Large intestine (tissue), 3 donors: Measurements from ENCODE around the gene PRDM11. TPM values are rescaled to one million over a fixed set of nuclear protein-coding genes. Genes with fewer than 3 reads are reported as not detected.

Experiments used
- DNase-seq, 2 donors: peaks; one replicate each; pipeline versions ENCODE4 v3.0.0 to v3.0.0-alpha.2; 2013
- H3K27ac ChIP-seq: one replicate; pipeline ENCODE4 v1.5.1; 2013; ENCODE audit warnings: low read length
- H3K27me3 ChIP-seq: 2 replicates; pipeline ENCODE4 v1.6.1; 2013; ENCODE audit warnings: low read length; ENCODE audit not compliant: control insufficient read depth, insufficient read depth
- H3K36me3 ChIP-seq: 2 replicates; pipeline ENCODE4 v1.6.1; 2013; ENCODE audit warnings: low read length; ENCODE audit not compliant: control insufficient read depth, insufficient read depth
- H3K4me1 ChIP-seq: one replicate; pipeline ENCODE4 v1.6.1; 2013; ENCODE audit warnings: low read length; ENCODE audit not compliant: control insufficient read depth, insufficient read depth
- H3K4me3 ChIP-seq: one replicate; pipeline ENCODE4 v1.5.1; 2013; ENCODE audit warnings: low read length
- H3K9me3 ChIP-seq: one replicate; pipeline ENCODE4 v1.6.1; 2013; ENCODE audit warnings: mild to moderate bottlenecking, low read depth, low read length, moderate library complexity; ENCODE audit not compliant: control insufficient read depth
- WGBS: methylation state at CpG from one replicate; pipeline ENCODE4 v1.1.5; 2013; ENCODE audit warnings: low lambda C conversion rate; ENCODE audit not compliant: insufficient coverage; 5-methylcytosine and 5-hydroxymethylcytosine counted together
- polyA plus RNA-seq: library from polyadenylated mRNA; unstranded; fragments of 120-200 nt; gene quantifications from one replicate; pipeline ENCODE4 v1.2.1, GENCODE V29; 2013

PRDM11 gene
- polyA plus RNA-seq, 1 donor, result 23.4 TPM

GRCh38 chr11:45185228-45185729, 38.8 kb downstream of the PRDM11 start:
- Histone ChIP-seq H3K36me3 (peaks cover 81% of the 10 kb centered on the region), H3K4me1 (peaks cover 29% of the 10 kb centered on the region), H3K27me3 (no peaks in the 10 kb centered on the region), H3K27ac (no peak overlapping the region), H3K9me3 (peaks cover 3% of the 10 kb centered on the region), H3K4me3 (no peak overlapping the region)
- DNase-seq, result no peak

GRCh38 chr11:45187375-45187774, 40.9 kb downstream of the PRDM11 start:
- Histone ChIP-seq H3K4me3 (no peak overlapping the region), H3K9me3 (no peaks in the 10 kb centered on the region), H3K27me3 (no peaks in the 10 kb centered on the region), H3K27ac (no peak overlapping the region), H3K36me3 (peaks cover 88% of the 10 kb centered on the region), H3K4me1 (peaks cover 18% of the 10 kb centered on the region)
- no CpG with 5 or more reads among the region's 3 CpGs for WGBS
- no peak for DNase-seq

- peaks cover 14% of the 10 kb centered on the region for H3K4me1 ChIP-seq
- H3K4me3 ChIP-seq, result no peak overlapping the region
- peaks cover 82% of the 10 kb centered on the region for H3K36me3 ChIP-seq
- no peaks in the 10 kb centered on the region for H3K27me3 ChIP-seq
- H3K9me3 ChIP-seq, result no peaks in the 10 kb centered on the region
- no peak for DNase-seq
- no peak overlapping the region for H3K27ac ChIP-seq
- WGBS, result no CpG with 5 or more reads among the region's 3 CpGs
These were observed 41.7 kb downstream of the PRDM11 start for GRCh38 chr11:45188127-45188526.

GRCh38 chr11:45189230-45189629, 42.8 kb downstream of the PRDM11 start:
- Histone ChIP-seq H3K36me3 (peaks cover 75% of the 10 kb centered on the region), H3K4me1 (peaks cover 11% of the 10 kb centered on the region), H3K4me3 (no peak overlapping the region), H3K9me3 (no peaks in the 10 kb centered on the region), H3K27me3 (no peaks in the 10 kb centered on the region), H3K27ac (no peak overlapping the region)
- WGBS, result 83% methylated on average over 1 of the region's 5 CpGs
- no peak for DNase-seq

GRCh38 chr11:45193695-45194094, 47.3 kb downstream of the PRDM11 start:
- H3K4me3 ChIP-seq, result no peak overlapping the region
- no peaks in the 10 kb centered on the region for H3K4me1 ChIP-seq
- no peak for DNase-seq
- no peak overlapping the region for H3K27ac ChIP-seq
- H3K27me3 ChIP-seq, result no peaks in the 10 kb centered on the region
- peaks cover 46% of the 10 kb centered on the region for H3K36me3 ChIP-seq
- WGBS, result no CpG with 5 or more reads among the region's 6 CpGs
- no peaks in the 10 kb centered on the region for H3K9me3 ChIP-seq

- Histone ChIP-seq H3K4me1 (peaks cover 16% of the 10 kb centered on the region), H3K27me3 (no peaks in the 10 kb centered on the region), H3K36me3 (peaks cover 61% of the 10 kb centered on the region), H3K27ac (no peak overlapping the region), H3K4me3 (no peak overlapping the region), H3K9me3 (no peaks in the 10 kb centered on the region)
- DNase-seq, result no peak
- WGBS, result no CpG with 5 or more reads among the region's 8 CpGs
These were observed 58.3 kb downstream of the PRDM11 start for GRCh38 chr11:45204761-45205160.

- Histone ChIP-seq H3K27me3 (no peaks in the 10 kb centered on the region), H3K4me3 (no peak overlapping the region), H3K9me3 (no peaks in the 10 kb centered on the region), H3K27ac (no peak overlapping the region), H3K36me3 (peaks cover 71% of the 10 kb centered on the region), H3K4me1 (peaks cover 24% of the 10 kb centered on the region)
- WGBS, result no CpG with 5 or more reads among the region's 7 CpGs
- DNase-seq, result no peak
These were observed 59.5 kb downstream of the PRDM11 start for GRCh38 chr11:45205978-45206377.

GRCh38 chr11:45208135-45208534, 61.7 kb downstream of the PRDM11 start:
- Histone ChIP-seq H3K4me3 (no peak overlapping the region), H3K36me3 (peaks cover 86% of the 10 kb centered on the region), H3K9me3 (no peaks in the 10 kb centered on the region), H3K27ac (no peak overlapping the region), H3K27me3 (no peaks in the 10 kb centered on the region), H3K4me1 (peaks cover 24% of the 10 kb centered on the region)
- DNase-seq, result peak in 1 of 2 donors; percentile 46
- whole genome bisulfite sequencing, result no CpG with 5 or more reads among the region's 8 CpGs

GRCh38 chr11:45209000-45209879, 62.8 kb downstream of the PRDM11 start:
- Histone ChIP-seq H3K27ac (peak overlapping the region; percentile 65), H3K9me3 (no peaks in the 10 kb centered on the region), H3K4me1 (peaks cover 24% of the 10 kb centered on the region), H3K36me3 (peaks cover 91% of the 10 kb centered on the region), H3K4me3 (no peak overlapping the region), H3K27me3 (no peaks in the 10 kb centered on the region)
- DNase-seq, result no peak
- WGBS, result 82% methylated on average over 4 of the region's 35 CpGs

GRCh38 chr11:45209891-45210699, 63.7 kb downstream of the PRDM11 start:
- H3K27ac ChIP-seq, result peak overlapping the region; percentile 80
- WGBS, result 70% methylated on average over 2 of the region's 29 CpGs
- H3K27me3 ChIP-seq, result no peaks in the 10 kb centered on the region
- no peaks in the 10 kb centered on the region for H3K9me3 ChIP-seq
- peaks cover 24% of the 10 kb centered on the region for H3K4me1 ChIP-seq
- H3K36me3 ChIP-seq, result peaks cover 91% of the 10 kb centered on the region
- peak; percentile 56 to 69 for DNase-seq
- no peak overlapping the region for H3K4me3 ChIP-seq
